Lower leg skin (tissue), 4 donors: ENCODE results near the gene CACNA1S. TPM values are rescaled to one million over a fixed set of nuclear protein-coding genes. Genes with fewer than 3 reads are reported as not detected.

Experiments
- DNase-seq, 2 donors: peaks; one replicate each; pipeline ENCODE4 v3.0.0-alpha.2; 2019; ENCODE audit warnings: low spot score in 2 of 2
- H3K4me3 ChIP-seq: fragments of 200-600 bp; sonication (generic); 2 replicates; pipeline ENCODE4 v1.5.1; 2017; ENCODE audit warnings: mild to moderate bottlenecking, low read depth; ENCODE audit not compliant: poor library complexity, severe bottlenecking
- POLR2A ChIP-seq, 2 donors: fragments of 450-650 bp; IDR thresholded peaks; one replicate each; pipeline ENCODE4 v1.6.1; 2016 to 2017; ENCODE audit warnings: antibody characterized with exemption in 2 of 2, mild to moderate bottlenecking in 1 of 2, moderate library complexity in 1 of 2
- WGBS, 2 donors: methylation state at CpG; one replicate each; pipeline ENCODE4 v1.1.5; 2018; 5-methylcytosine and 5-hydroxymethylcytosine counted together
- intact Hi-C: fragments of 100-400 bp; cut with DNase I; formaldehyde crosslinking; loops from one replicate; pipeline ENCODE4 v1.15.0; 2023; ENCODE audit warnings: low total_unique reads
- total RNA-seq, 4 donors: library from RNA; depleted of rRNA; stranded (reverse); fragments of >200 nt; gene quantifications; one replicate each; pipeline ENCODE4 v1.1.0, GENCODE V29; 2016
- TF ChIP-seq, protein P1 (sequence below), 3 donors: fragments of 450-650 bp; IDR thresholded peaks; one replicate each; pipeline ENCODE4 v1.5.1; 2016; ENCODE audit warnings: antibody characterized with exemption in 3 of 3, mild to moderate bottlenecking in 3 of 3, moderate library complexity in 2 of 3

Gene CACNA1S
- total RNA-seq, 4 donors from 2014 or later = 0.04 TPM; not detected in 3

DNA sequence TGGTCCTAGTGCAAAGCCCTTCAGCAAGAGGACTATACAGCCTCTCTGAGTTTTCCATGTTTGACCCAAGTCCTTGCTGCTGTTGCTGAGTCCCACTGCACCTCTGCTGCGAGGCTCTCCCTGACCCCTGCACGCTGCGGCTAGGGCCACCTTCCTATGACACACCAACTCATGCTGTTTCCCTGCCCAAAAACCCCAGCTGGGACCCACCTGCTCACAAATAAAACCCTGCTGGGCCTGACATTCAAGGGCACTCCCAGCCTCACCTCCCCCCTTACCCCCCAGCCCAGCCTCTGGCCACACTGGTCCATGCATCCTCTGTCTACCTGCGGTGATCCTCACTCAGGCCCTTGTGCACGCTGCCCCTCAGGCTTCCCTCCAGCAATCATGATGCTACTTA lies 27.1 kb upstream of the CACNA1S start:
- WGBS, 2 donors = 96 to 99% methylated on average over 5 of the region's 5 CpGs
- H3K4me3 ChIP-seq = no peak overlapping the region
- intact Hi-C loops = loop anchor here (10.0 kb wide), 1 partner anchor 65 kb away; no protein-coding TSS in a partner anchor
- TF ChIP-seq POLR2A (IDR thresholded peaks at IDR 0.05) = no peak
- TF ChIP-seq, protein P1, sequence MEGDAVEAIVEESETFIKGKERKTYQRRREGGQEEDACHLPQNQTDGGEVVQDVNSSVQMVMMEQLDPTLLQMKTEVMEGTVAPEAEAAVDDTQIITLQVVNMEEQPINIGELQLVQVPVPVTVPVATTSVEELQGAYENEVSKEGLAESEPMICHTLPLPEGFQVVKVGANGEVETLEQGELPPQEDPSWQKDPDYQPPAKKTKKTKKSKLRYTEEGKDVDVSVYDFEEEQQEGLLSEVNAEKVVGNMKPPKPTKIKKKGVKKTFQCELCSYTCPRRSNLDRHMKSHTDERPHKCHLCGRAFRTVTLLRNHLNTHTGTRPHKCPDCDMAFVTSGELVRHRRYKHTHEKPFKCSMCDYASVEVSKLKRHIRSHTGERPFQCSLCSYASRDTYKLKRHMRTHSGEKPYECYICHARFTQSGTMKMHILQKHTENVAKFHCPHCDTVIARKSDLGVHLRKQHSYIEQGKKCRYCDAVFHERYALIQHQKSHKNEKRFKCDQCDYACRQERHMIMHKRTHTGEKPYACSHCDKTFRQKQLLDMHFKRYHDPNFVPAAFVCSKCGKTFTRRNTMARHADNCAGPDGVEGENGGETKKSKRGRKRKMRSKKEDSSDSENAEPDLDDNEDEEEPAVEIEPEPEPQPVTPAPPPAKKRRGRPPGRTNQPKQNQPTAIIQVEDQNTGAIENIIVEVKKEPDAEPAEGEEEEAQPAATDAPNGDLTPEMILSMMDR (IDR thresholded peaks at IDR 0.05) = no peak
- DNase-seq = peak in 1 of 2 donors; percentile 78

DNA sequence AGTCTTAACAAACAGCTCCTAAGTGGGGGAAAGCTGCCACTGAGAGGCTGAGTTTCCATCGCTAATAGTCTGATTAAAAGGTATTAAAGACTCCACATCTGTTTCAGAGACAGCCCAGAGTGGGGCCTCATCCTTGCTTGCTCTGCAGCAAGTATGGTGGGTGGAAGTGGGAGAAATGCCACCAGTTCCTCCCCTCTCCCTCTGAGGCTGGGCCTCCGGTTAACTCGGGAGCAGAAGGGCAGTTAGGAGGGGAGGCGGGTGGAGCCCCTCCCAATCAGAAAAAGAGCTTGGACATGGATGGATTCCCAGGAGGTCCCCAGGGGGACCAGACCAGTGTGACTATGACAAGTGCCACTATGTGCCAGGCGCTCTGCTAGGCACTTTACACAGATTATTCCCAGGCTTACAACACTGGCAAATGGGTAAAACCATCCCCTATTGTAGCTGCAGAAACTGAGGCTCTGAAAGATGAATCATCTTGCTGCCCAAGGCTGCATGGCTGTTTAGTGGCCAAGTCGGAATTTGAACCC lies 26.1 kb upstream of the CACNA1S start:
- no peak for DNase-seq
- WGBS, 2 donors = 52 to 80% methylated on average over 6 of the region's 6 CpGs
- no peak overlapping the region for H3K4me3 ChIP-seq
- TF ChIP-seq, protein P1 (IDR thresholded peaks at IDR 0.05) = no peak
- TF ChIP-seq POLR2A (IDR thresholded peaks at IDR 0.05) = no peak
- intact Hi-C loops = loop anchor here (10.0 kb wide), 1 partner anchor 66 kb away; no protein-coding TSS in a partner anchor

DNA sequence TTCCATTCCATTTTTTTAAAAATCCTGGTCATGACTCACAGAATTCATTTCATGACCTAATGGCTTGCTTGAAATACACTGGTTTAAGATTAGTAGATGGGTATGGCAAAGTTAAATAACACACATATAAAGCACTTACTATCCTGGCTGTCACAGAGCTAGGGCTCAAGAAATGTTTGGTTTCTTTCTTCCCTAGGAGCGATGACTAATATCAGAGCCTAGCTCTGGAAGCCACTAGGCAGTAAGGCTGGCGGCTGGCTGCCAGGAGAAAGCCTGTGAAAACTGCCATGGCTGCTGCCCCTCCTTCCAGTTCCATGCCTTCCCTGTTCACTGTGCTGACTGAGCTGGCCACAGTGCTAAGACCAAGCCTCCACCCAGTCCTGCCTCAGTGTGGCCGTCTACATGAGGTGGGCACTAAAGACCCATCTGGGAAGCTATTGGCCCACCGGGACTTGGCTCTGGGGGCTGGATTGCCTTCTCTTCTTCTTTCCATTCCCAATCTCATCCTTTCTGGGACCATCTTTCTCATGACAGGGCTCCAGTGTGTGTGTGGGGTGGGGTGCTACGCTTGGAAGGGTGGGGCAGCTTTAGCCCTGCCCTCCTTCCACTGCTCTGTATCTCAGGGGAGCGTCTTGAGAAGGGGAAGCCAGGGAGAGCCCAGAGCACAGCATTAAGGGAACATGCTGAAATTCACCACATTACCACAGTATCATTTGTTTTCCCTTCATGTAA lies 25.5 kb upstream of the CACNA1S start:
- peak; percentile 36 to 93 for DNase-seq
- TF ChIP-seq, protein P1 (IDR thresholded peaks at IDR 0.05) = no peak
- no peak for TF ChIP-seq POLR2A (IDR thresholded peaks at IDR 0.05)
- intact Hi-C loops = loop anchor here (10.0 kb wide), 1 partner anchor 67 kb away; no protein-coding TSS in a partner anchor
- H3K4me3 ChIP-seq = no peak overlapping the region
- WGBS, 2 donors = 35 to 38% methylated on average over 6 of the region's 6 CpGs

DNA sequence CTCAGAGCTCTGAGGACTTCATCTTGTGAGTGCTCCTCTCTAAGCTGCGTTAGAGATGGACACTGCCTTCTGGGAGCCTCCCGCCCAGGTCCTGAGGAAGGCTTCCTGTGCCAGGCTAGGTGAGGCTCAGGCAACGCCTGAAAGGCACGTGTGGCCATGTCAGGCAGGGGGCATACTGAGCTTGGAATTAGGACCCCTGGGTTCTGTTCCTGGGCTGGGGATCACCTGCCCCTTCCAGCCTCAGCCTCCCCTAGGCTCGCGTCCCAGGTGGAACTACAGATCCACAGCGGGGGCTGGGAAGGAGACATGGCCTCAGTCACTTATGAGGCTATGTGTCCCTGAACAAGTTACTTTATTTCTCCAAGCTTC lies 24.8 kb upstream of the CACNA1S start:
- WGBS, 2 donors = 85 to 91% methylated on average over 7 of the region's 7 CpGs
- intact Hi-C loops = loop anchor here (10.0 kb wide), 1 partner anchor 68 kb away; no protein-coding TSS in a partner anchor
- H3K4me3 ChIP-seq = no peak overlapping the region
- DNase-seq = no peak
- no peak for TF ChIP-seq POLR2A (IDR thresholded peaks at IDR 0.05)

DNA sequence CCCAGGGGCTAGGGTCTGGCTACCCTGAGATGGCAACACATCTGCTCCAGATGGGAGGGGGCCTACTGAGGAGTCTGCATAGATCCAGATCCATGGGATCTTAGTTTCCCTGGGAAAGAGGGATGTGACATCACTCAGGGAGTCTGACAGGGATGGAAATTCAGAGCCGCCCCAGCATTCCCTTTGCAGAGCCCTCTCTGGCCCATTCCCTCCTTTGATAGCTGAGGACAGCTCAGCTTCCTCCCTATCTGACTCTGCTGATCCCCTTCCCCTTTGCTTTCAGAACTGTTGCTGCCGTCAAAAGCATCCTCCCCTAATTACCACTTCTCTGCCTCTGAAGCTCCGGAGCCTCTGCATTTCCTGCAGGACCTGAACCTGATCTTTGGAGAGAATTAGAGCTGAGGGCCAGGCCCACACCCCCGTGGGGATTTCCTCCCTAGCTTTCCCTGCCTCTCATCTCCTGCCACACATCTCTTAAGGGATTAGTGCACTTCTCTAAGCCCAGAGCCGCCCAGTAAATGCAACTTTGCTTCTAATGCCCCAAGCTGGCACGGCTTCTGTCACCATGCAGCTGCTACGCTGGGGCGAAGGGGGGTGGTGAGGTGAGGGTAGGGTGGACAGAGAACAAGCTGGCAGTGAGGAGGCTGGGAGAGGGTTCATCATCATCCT lies 24.3 kb upstream of the CACNA1S start:
- H3K4me3 ChIP-seq = no peak overlapping the region
- no peak for DNase-seq
- intact Hi-C loops = loop anchor here (10.0 kb wide), 1 partner anchor 68 kb away; no protein-coding TSS in a partner anchor
- WGBS, 2 donors = 79 to 82% methylated on average over 8 of the region's 8 CpGs
- TF ChIP-seq, protein P1 (IDR thresholded peaks at IDR 0.05) = no peak
- TF ChIP-seq POLR2A (IDR thresholded peaks at IDR 0.05) = no peak

DNA sequence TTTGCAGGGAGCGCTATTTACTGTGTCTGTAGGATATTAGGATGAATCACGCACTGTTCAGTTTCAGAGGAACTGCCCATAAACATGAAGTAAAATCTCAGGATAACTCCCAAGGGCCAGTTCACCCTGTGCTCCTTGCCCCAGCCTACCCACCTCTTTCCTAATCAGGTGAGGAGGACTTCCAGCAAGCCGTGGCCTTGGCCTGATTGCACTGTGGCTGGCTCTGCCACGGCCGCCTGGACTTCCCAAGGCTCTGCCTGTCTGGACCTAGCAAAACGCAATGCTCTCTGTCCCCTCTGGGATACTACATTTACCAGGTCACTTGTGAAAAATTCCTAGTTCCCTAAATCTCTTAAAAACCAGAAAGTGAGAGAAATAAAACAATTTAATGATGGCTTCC lies 22.2 kb upstream of the CACNA1S start:
- WGBS, 2 donors = 96 to 98% methylated on average over 6 of the region's 6 CpGs
- no peak overlapping the region for H3K4me3 ChIP-seq
- DNase-seq = no peak
- TF ChIP-seq POLR2A (IDR thresholded peaks at IDR 0.05) = no peak
- TF ChIP-seq, protein P1 (IDR thresholded peaks at IDR 0.05) = no peak
- intact Hi-C loops = loop anchor here (10.0 kb wide), 1 partner anchor 70 kb away; no protein-coding TSS in a partner anchor
